GM21515 (cell line): ENCODE measurements around the gene LPIN2.
"Not testable (repeated sequence)": the region's sequence is repeated elsewhere in the genome, so short reads cannot be mapped to it uniquely, and the experiment has no call there.

Source experiments
- ATAC-seq: cut with Tn5 transposase; IDR thresholded peaks from one replicate; pipeline ENCODE4 v1.9.1; 2021; ENCODE audit not compliant: unreplicated experiment

Gene LPIN2

DNA sequence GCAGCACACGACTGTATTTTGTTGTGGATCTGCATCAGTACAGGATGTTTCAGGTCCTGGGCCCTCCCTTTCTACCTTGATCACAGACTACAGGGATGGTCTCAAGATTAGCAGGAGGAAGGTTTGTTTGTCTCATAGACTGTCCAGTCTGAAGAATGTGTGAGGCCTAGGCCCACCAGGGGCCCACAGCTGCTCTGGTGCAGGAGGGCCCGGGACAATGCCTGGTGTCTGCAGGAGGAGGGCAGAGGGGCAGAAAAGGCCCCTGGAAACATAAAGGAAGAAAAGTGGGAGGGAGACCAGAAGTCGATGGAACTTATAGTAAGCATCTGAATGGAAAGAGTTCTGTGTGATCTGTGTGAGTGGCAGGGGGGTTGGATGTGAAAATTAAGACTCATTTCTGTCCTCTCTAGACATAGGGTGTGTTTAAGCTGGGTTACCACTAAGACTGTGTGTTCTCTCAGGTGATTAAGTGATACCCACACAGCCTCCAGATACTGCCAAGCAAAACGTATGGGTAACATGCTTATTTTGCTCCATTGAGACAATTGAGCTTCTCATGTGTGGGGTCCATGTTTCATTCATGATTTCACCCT, 33.4 kb upstream of the LPIN2 start:
- no peak for ATAC-seq

DNA sequence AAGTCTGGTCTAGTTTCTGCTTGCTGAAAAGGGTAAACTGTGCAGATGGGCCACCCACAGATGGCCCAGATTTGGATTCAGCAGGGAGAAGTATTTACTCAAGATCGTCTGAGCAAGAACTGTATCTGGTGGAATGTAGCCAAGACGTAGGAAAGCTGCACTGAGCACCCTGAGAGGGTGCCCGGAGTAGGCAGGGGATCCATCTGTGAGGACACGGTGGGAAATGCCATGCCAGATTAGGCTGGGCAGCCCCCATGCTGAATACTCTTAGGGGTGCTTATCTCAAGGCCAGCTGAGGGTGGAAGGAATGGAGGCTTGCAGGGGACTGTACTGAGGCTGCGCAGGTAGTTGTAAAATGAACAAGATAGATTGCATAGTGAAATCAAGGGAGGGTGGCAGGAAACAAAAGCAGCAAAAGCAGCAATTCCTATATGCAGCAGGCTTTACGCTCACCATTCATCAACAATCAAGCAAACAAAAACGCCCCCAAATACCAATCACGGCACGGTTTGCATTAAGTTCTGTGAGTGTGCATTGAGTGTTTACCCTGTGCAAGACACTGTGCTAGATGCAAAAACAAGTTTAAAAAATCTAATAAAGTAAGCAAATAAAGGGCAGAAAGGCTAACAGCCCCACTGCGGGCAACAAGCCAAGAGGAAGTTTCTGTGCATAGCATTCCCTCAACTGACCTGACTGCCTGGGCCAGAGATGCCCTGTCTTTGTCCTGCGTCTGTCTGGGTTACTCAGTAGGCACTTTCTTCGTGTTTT, 32.2 kb upstream of the LPIN2 start:
- ATAC-seq, result no peak

DNA sequence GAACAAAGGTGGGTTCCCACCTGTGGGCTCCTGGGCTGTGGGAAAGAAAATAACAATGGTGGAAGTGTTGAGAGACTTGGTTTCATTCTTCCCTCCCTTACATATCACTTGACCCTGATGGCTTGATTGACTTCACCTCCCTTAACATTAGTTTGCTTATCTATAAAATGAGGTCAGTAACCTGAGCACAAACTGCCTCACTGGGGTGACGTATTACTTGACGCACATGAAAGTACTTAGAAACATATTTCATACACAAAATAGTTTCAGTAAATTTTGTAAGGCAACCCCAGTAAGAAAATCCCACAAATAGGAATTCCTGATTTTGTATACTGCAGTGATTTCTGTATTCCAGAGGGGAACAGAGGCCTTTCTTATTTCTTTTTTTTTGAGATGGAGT, 29.4 kb upstream of the LPIN2 start:
- no peak for ATAC-seq

DNA sequence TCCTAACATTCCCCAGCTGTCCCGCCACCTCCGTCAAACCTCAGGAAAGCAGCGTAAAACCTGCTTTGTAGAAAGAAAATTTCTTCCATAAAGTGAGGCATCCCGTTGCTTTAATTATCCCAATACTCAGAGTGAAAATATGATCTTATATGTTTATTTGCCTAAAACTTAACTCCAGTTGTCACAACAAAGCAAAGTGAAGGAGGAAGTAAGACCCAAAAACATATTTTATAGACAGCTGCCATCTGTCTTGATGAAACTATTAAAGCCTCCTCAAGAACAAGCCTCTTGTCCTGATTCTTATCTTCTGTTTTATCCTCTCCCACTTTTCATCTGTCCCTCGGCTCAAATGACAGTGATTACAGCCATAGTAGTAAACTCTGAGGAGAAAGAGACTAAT, 28.9 kb upstream of the LPIN2 start:
- ATAC-seq, result no peak

DNA sequence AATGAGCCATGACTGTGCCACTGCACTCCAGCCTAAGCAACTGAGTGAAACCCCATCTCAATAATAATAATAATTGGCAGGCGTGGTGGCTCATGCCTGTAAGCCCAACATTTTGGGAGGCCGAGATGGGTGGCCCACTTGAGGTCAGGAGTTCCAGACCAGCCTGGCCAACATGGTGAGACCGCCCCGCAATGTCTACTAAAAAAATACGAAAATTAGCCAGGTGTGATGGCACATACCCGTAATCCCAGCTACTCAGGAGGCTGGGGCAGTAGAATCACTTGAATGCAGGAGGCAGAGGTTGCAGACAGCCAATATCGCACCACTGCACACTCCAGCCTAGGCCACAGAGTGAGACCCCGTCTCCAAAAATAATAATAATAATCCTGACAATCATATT, 27.9 kb upstream of the LPIN2 start:
- ATAC-seq, result no peak

DNA sequence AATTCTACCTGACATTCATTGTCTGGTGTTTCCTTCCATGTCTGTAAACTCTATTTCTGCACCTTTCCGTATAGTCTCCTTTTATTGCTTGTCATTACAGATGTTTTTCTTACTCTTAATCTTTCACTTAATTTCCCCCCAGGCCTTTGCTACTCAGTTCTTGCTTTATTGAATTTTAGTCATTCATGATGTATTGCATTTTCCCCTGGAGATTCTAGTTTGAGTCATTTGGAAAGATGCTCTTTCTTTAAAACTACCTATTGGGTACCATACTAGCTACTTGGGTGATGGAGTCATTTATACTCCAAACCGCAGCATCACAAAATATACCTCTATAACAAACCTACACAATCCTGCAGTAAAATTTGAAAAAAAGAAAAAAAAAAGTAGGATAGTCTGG, 27.2 kb upstream of the LPIN2 start:
- no peak for ATAC-seq

DNA sequence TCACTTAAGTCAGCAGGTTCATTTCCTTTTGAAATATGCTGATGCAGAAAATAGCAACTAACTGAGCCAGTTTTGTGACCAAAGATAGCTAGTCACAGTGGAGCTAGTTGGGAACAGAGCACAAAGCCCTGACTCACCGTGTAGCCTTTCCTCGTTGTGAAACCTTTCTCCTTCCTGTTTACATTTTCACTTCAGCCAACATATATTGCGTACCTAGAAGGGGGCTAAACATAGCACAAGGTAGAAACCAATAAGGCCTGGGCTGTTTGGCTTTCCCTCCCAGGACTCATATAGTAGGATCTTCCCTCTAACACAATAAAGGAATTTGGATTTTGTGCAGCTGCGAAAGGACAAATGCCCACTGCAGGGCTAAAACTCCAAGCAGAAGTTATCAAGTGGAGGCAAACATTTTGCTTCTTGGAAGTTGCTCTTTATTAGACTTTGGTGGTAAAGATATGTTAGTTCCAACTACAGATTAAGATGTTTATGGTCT, 24.5 kb upstream of the LPIN2 start:
- ATAC-seq, result peak; percentile 98

DNA sequence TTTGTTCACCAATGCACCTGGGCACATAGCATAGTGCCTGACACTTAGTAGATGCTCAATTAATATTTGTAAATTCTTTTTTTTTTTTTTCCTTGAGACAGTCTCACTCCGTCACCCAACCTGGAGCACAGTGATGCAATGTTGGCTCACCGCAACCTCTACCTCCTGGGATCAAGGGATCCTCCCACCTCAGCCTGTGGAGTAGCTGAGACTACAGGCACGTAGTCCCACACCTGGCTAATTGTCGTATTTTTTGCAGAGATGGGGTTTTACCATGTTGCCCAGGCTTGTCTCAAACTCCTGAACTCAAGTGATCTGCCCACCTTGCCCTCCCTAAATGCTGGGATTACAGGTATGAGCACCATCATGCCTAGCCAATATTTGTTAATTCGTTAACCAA, 23.2 kb upstream of the LPIN2 start:
- ATAC-seq, result no peak

DNA sequence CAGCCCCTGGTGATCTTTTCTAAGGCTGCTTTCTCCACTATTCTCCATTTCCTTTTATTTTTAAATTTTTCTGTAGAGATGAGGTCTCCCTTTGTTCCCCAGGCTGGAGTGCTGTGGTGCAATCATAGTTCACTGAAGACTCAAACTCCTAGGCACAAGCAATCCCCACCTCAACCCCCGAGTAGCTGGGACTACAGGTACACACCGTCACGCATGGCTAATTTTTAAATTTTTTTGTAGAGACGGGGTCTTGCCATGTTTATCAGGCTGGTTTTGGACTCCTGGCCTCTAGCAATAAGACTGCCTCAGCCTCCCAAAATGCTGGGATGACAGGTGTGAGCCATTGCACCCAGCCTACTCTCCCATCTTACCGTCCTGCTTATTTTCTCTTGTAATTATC, 22.7 kb upstream of the LPIN2 start:
- no peak for ATAC-seq

DNA sequence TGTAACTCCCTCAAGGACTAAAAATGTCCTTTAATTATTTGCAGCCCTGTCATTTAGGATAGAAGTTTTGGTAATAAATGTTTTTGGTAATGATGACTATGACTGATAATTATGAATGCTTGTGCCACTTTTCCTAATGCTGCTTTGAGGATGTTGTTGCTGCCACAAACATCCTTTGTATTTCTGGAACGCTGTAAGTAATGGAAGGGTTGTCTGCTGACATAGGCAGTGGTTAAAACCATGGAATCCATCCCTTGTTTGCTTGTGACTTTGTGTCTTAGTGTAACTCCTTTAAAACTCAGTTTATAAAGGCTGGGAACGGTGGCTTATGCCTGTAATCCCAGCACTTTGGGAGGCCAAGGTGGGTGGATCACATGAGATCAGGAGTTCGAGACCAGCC, 19.8 kb upstream of the LPIN2 start:
- ATAC-seq, result no peak

DNA sequence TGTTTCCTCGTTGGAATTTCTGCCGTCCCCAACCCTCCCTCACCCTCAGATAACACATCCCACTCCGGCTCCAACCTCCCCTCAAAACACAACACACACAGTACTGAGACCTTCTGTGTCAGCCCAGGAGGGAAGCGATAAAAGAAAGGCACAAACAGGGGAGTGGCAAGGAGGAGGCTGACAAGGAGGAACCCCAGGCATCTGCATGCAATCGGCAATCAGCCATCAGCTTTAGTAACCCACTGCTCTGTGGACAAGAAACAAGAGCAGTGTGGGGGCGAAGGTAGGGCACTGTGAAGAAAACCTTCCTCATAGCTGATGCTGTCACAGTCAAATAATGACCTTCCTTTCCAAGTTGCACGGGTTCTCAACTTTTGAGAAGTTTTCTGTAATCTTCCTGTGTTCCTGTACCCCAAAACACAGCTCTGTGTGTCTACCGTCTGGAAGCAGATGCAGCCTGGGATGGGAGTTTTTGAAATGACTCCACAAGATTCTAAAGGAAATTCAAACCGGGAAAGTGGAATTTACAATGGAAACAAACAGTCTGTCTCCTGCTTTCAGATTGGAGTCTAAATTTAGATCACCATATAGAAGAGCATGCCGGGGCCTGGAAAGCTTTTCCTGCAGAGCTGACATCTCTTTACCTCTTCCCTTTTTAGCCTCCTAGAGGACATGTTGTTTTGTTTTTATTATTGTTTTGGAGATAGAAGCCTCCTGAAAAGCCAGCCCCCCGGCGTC, 16.4 kb upstream of the LPIN2 start:
- no peak for ATAC-seq

DNA sequence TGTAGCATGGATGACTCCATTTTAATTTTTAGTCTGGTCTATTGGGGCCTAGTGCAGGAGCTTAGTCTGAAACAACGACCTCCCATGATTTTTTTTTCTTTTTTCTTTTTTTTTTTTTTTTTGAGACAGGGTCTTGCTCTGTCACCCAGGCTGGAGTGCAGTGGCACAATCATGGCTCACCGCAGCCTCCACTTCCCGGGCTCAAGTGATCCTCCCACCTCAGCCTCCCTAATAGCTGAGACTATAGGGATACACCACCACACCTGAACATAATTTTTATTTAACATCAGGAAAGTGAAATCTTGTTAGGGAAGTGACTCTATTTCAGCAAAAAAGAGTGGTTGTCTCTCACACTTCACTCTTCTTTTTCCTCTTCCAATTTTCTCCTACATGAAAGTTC, 15.2 kb upstream of the LPIN2 start:
- ATAC-seq, result not testable (repeated sequence)

DNA sequence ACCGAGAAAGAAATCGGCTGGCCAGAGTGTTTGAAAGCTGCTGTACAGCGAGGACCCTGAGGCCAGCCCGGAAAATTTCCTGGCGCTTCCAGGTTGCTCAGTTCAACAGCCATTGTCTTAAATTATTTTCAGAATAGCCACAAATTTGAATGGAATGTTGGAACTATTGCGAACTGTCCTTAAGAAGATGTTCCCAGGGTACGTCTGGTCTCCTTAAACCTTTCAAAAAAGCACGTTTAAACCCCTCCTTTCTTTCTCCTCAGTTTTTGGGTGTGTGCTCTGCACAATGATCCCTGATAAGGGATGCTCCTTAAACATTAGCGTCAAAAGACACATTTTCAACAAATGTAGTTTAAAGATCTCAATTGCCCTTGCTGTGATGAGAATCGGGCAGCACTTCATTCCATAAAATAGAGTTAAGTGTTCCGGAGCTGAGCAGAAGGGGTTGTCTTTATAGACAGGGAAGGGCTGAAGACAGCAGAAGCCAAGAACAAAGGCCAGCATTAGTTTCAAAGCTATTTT, 14.5 kb upstream of the LPIN2 start:
- ATAC-seq, result no peak

DNA sequence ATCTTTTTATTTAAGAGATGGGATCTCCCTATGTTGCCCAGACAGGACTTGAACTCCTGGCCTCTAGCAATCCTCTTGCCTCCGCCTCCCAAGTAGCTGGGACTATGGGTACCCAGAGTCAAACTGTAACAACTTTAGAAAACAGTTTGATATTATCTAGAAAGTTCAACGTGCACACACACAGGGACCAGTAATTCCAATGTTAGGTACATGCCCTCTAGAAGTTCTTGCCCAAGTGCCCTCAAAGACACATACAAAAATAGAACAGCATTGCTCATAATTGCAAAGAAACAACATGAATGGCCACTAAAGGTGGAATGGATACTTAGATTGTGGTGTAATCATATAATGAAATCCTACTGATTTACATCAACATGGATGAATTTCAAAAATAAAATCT, 12.6 kb upstream of the LPIN2 start:
- ATAC-seq, result no peak

DNA sequence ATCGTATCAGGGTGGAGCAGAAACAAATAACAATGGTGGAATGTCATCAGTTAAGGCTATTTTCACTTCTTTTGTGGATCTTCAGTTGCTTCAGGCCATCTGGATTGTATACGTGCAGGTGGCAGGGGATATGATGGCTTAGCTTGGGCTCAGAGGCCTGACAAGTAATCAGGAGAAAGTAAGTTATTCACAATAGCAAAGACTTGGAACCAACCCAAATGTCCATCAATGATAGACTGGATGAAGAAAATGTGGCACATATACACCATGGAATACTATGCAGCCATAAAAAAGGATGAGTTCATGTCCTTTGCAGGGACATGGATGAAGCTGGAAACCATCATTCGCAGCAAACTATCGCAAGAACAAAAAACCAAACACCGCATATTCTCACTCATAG, 10.7 kb upstream of the LPIN2 start:
- not testable (repeated sequence) for ATAC-seq

DNA sequence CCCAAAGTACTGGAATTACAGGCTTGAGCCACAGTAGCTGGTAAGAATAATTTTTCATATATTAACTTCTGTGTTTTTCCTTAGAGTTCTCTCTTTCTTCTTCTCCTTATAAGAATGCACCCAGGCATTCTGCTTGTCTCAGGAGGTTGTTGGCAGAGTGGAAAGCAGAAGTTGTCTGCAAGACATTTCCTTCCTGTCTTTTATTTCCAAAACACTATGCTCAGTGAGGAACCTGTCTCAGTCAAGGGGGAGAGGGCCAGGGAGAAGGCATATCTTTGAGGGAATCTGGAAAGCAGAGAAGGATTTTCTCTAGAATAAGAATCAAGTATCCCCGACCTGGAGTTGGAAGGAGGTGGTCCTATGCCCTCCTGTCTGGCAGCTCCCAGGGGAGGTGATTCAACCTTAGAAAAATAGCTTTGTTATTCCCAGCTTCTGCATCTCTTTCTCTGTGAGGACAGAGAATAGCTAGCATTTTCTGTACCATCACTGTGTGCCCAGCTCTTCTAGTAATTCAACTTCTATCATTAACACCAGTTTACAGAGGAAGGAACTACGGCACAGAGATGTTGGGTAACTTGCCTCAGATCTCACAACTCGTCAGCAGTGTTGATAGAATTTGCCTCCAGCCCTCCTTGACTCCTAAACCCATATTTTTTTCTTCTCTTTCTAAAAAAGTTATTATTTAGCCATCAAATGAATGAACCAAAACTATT, 3.8 kb upstream of the LPIN2 start:
- no peak for ATAC-seq

DNA sequence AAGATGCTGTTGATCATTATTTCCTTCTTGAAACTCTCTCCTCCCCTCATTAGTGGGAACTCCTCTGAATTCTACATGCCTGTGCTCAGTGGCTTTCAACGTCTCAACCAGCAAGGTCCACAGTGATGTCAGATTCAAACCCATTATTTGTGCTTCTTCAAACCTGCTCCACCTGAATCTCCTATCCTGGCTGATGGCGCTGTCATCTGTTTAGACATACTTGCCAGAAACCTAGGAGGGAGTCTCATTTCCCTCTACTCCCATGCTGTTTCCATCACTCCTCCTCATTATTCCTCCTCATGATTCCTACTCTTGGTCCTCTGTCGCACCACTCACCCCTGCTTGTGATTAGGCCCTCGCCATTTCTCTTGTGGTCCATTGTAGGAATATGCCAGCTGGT, 2.9 kb upstream of the LPIN2 start:
- ATAC-seq, result no peak

DNA sequence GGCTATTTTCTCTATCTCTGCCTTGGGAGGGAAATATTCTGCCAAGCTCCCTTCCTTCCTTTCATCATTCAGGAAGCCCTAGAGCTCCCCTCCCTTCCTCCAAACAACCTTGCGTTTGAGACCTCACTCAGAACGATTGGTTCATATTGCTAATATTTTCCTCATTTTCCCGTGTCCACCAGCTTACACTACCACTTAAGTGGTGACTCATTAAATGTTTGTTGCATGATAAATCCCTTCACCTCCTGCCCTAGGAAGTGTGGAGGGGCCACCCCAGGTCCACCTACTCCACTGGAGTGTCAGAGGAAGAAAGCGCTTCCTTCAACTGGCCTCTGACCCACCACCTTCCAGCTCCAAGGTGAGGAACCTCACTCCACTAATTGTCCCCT, 2.3 kb upstream of the LPIN2 start:
- ATAC-seq, result no peak

DNA sequence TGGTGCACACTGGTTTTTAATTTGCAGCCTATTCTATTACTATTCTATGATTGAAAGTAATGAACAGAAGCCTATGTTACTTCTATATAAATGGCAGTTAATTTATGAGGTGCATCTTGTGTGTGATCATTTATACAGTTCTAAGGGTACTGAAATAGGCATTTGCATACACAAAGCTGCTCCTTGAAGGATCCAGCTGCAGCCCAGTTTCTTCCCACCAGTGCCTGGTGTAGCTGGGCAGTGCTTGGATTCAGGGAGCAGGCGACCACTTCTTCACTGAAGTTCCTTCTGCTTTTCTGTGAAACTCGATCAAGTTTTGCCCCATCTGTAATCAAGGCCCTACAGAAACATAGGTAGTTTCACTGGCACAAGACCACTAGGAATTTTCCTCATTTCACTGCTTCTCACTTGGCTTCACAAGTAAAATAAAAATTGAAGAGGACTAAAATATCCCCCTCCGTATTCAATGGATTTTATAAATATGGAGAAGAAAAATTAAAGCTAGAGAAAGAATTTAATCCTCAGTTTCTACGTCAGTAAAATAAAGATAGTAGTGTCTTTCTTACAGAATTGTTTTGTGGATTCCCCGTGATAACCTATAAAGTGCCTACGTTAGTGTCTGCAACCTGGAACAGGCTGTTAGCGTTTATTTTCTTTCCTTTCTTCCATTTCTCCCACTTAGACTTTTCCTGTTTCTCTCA, 1.7 kb upstream of the LPIN2 start:
- no peak for ATAC-seq

DNA sequence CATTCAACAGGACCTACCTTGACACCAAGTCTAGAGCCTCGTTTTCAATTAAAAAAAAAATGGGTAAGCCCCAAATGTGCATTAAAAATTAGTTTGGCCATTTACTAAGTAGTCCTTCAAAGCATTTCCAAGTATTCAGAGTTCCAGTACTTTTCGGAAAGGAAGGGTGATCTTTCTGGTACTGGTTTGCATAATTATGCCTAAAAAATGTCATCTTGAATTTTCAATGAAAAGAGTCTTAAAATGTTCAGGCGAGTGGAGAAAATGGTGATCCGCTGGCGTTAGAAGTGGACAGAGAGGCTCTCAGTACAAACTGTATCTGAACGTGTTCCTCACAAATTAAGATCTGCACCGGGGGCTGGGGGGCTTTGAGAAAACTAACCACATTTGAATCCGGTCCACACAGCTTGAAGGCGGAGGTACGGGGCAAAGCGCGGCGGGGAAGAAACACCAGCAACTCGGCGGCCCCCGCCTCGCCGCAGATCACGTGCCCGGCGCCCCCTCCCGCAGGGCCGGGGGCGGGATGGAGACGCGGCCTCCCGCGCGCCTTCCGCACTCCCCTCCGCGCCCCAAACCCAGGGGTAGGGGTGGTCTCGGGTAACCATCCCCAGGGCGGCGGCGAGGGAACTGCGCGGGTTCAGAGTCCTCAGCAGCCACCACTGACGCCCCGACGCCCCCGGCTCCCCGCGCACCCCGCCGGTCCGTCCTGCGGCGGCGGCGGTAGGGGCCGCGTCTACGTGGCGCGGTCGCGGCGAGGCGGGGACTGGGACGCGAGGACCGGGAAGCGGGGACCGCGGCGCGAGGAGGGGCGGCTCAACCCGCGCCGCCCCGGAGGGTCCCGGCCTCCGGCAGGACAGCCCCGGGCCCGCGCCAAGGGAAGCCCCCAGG, 564 bp downstream of the LPIN2 start:
- peak; percentile 24 for ATAC-seq
